Vagina (tissue), 2 donors: ENCODE measurements around the gene ALLC. TPM values are rescaled to one million over a fixed set of nuclear protein-coding genes. Genes with fewer than 3 reads are reported as not detected.

Source experiments
- DNase-seq, 2 donors: peaks; one replicate each; pipeline ENCODE4 v3.0.0-alpha.2; 2017; ENCODE audit errors: extremely low spot score in 2 of 2
- H3K27ac ChIP-seq: fragments of 200-600 bp; sonication (generic); one replicate; pipeline ENCODE4 v1.5.1; 2019
- H3K27me3 ChIP-seq: fragments of 200-600 bp; sonication (generic); one replicate; pipeline ENCODE4 v1.5.1; 2019
- H3K36me3 ChIP-seq, 2 donors: fragments of 200-600 bp; sonication (generic); one replicate each; pipeline ENCODE4 v1.5.1; 2017 to 2019
- H3K4me1 ChIP-seq: fragments of 200-600 bp; sonication (generic); one replicate; pipeline ENCODE4 v1.5.1; 2019
- H3K4me3 ChIP-seq, 2 donors: fragments of 200-600 bp; sonication (generic); 1 replicate in 1 of 2; 2 replicates in 1 of 2; pipeline ENCODE4 v1.5.1; 2016 to 2019
- H3K9me3 ChIP-seq: fragments of 200-600 bp; sonication (generic); one replicate; pipeline ENCODE4 v1.5.1; 2019
- CTCF ChIP-seq, 3 experiments: fragments of 450-650 bp in 2 of 3; fragments of 200-600 bp in 1 of 3; sonication (generic) in 1 of 3; IDR thresholded peaks; one replicate each; pipeline ENCODE4 v1.5.1; 2017 to 2019; ENCODE audit warnings: antibody characterized with exemption in 3 of 3, mild to moderate bottlenecking in 2 of 3, moderate library complexity in 2 of 3
- POLR2A ChIP-seq, 2 donors: fragments of 450-650 bp; IDR thresholded peaks; one replicate each; pipeline ENCODE4 v1.6.1; 2017; ENCODE audit warnings: antibody characterized with exemption in 2 of 2, mild to moderate bottlenecking in 2 of 2, moderate library complexity in 2 of 2
- POLR2AphosphoS5 ChIP-seq, 2 donors: sonication (generic); formaldehyde crosslinking; IDR thresholded peaks; one replicate each; pipeline ENCODE4 v1.9.0; 2017; ENCODE audit warnings: antibody characterized with exemption in 2 of 2, mild to moderate bottlenecking in 2 of 2, low read depth in 1 of 2; ENCODE audit not compliant: insufficient read depth in 1 of 2
- intact Hi-C: fragments of 100-400 bp; cut with DNase I; formaldehyde crosslinking; loops from one replicate; pipeline ENCODE4 v1.15.1; 2023
- total RNA-seq: library from RNA; depleted of rRNA; stranded (reverse); fragments of >200 nt; gene quantifications from one replicate; pipeline ENCODE4 v1.2.3, GENCODE V29; 2016

ALLC gene
- total RNA-seq, 1 donor from 2014 or later, result not detected

DNA sequence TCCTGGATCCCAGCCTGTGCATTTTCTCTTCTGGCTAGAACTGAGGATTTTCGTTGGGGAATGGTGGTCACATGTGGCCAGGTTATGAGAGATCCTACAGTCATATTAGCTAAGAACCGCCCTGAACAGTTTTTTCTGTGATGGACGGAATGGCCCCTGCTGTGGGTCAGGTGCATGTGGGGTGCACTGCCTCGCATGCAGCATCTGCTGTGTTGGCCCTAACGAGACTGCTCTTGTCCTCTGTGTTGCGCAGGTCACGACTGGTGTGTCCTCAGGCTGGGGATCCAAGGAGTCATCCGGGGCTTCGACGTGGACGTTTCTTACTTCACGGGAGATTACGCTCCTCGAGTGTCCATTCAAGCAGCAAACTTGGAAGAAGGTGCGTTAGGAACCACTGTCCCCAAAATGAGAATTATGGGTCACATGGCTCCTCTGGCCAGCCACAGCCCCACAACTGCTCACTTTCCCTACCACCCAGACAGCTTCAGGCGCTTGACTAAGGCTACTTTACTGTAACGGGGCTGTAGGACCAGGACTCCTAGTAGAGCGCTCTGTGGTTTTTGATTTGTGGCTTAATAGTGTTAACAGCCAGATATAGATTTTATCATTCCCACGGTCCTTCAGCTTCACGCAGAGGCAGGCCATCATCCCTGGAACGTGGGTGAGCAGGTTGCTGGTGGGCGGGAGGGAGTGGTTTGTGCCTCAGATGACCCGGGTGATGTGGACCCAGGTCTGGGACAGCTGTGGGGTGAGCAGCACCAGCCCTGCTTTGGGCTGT is 21.8 kb downstream of the ALLC start:
- H3K4me3 ChIP-seq, result no peak overlapping the region
- TF ChIP-seq POLR2AphosphoS5 (IDR thresholded peaks at IDR 0.05; ENCODE audit: insufficient read depth in 1 of 2, low read depth in 1 of 2) (no peak), CTCF (IDR thresholded peaks at IDR 0.05) (no peak), POLR2A (IDR thresholded peaks at IDR 0.05) (no peak)
- no peaks in the 10 kb centered on the region for H3K9me3 ChIP-seq
- H3K36me3 ChIP-seq, result no peaks in the 10 kb centered on the region
- no peak overlapping the region for H3K27ac ChIP-seq
- no peaks in the 10 kb centered on the region for H3K27me3 ChIP-seq
- DNase-seq, result no peak
- intact Hi-C loops, result no loop called here
- no peaks in the 10 kb centered on the region for H3K4me1 ChIP-seq

- intact Hi-C loops, result no loop called here
- H3K4me1 ChIP-seq, result no peaks in the 10 kb centered on the region
- H3K4me3 ChIP-seq, result no peak overlapping the region
- H3K9me3 ChIP-seq, result no peaks in the 10 kb centered on the region
- no peak for DNase-seq
- no peak for TF ChIP-seq POLR2A (IDR thresholded peaks at IDR 0.05)
- TF ChIP-seq POLR2AphosphoS5 (IDR thresholded peaks at IDR 0.05; ENCODE audit: insufficient read depth in 1 of 2, low read depth in 1 of 2), result no peak
- no peak for TF ChIP-seq CTCF (IDR thresholded peaks at IDR 0.05)
- no peaks in the 10 kb centered on the region for H3K27me3 ChIP-seq
- no peak overlapping the region for H3K27ac ChIP-seq
- H3K36me3 ChIP-seq, result no peaks in the 10 kb centered on the region
Measured at GRCh38 chr2:3680548-3681345, 22.7 kb downstream of the ALLC start.

- TF ChIP-seq CTCF (IDR thresholded peaks at IDR 0.05), result no peak
- no peak for TF ChIP-seq POLR2AphosphoS5 (IDR thresholded peaks at IDR 0.05; ENCODE audit: insufficient read depth in 1 of 2, low read depth in 1 of 2)
- TF ChIP-seq POLR2A (IDR thresholded peaks at IDR 0.05), result no peak
- H3K27ac ChIP-seq, result no peak overlapping the region
- no peaks in the 10 kb centered on the region for H3K27me3 ChIP-seq
- no peak for DNase-seq
- H3K4me1 ChIP-seq, result no peaks in the 10 kb centered on the region
- H3K36me3 ChIP-seq, result no peaks in the 10 kb centered on the region
- H3K9me3 ChIP-seq, result no peaks in the 10 kb centered on the region
- H3K4me3 ChIP-seq, result no peak overlapping the region
- intact Hi-C loops, result no loop called here
Measured at GRCh38 chr2:3681625-3682024, 23.6 kb downstream of the ALLC start.

- intact Hi-C loops, result no loop called here
- no peak for DNase-seq
Measured at GRCh38 chr2:3682811-3683210, 24.8 kb downstream of the ALLC start.

More at GRCh38 chr2:3682811-3683210, 24.8 kb downstream of the ALLC start:
- H3K27me3 ChIP-seq, result no peaks in the 10 kb centered on the region
- TF ChIP-seq POLR2A (IDR thresholded peaks at IDR 0.05) (no peak), CTCF (IDR thresholded peaks at IDR 0.05) (no peak), POLR2AphosphoS5 (IDR thresholded peaks at IDR 0.05; ENCODE audit: insufficient read depth in 1 of 2, low read depth in 1 of 2) (no peak)
- H3K9me3 ChIP-seq, result no peaks in the 10 kb centered on the region
- no peaks in the 10 kb centered on the region for H3K36me3 ChIP-seq
- no peaks in the 10 kb centered on the region for H3K4me1 ChIP-seq
- no peak overlapping the region for H3K4me3 ChIP-seq
- no peak overlapping the region for H3K27ac ChIP-seq
